AG04450 (cell line): ENCODE data around the gene HSPA1L. TPM values are rescaled to one million over a fixed set of nuclear protein-coding genes. Genes with fewer than 3 reads are reported as not detected.

Experiments used
- CTCF ChIA-PET: fragments of 300-600, 350-600 bp; formaldehyde crosslinking; extraction: SDS; loops from one replicate; lab custom pipeline; 2022; ENCODE audit warnings: antibody characterized with exemption, inconsistent platforms; lab: Charles Lee
- POLR2A ChIA-PET: fragments of 350-600 bp; formaldehyde crosslinking; extraction: SDS; loops from one replicate; lab custom pipeline; 2021; ENCODE audit warnings: antibody characterized with exemption, inconsistent platforms; lab: Yijun Ruan, JAX
- DNase-seq: peaks from one replicate; pipeline ENCODE4 v3.0.0-alpha.2; 2011; ENCODE audit warnings: low read depth, low spot score
- H3K27ac ChIP-seq: one replicate; pipeline ENCODE4 v1.5.1; 2012; ENCODE audit warnings: low read depth, low read length, control low read depth
- H3K27me3 ChIP-seq: one replicate; pipeline ENCODE4 v1.6.0; 2012; ENCODE audit warnings: low read length; ENCODE audit not compliant: control insufficient read depth, insufficient read depth
- H3K4me3 ChIP-seq: 2 replicates; pipeline ENCODE4 v1.5.1; 2011; ENCODE audit warnings: mild to moderate bottlenecking, low read depth, low read length, control low read depth
- H3K9me3 ChIP-seq: 2 replicates; pipeline ENCODE4 v1.5.1; 2012; ENCODE audit warnings: low read length; ENCODE audit not compliant: control insufficient read depth, insufficient read depth
- CTCF ChIP-seq: IDR thresholded peaks from 2 replicates; pipeline ENCODE4 v1.5.1; 2011; ENCODE audit warnings: low read depth, low read length, control low read depth, inconsistent platforms
- polyA plus RNA-seq: library from polyadenylated mRNA; depleted of rRNA; stranded (reverse); fragments of >200 nt; gene quantifications from 2 replicates; pipeline ENCODE4 v1.2.3, GENCODE V29; 2011

The HSPA1L gene
- polyA plus RNA-seq, 1 experiment: 1.2 TPM

- Histone ChIP-seq H3K27ac (no peak overlapping the region), H3K27me3 (no peaks in the 10 kb centered on the region), H3K9me3 (no peaks in the 10 kb centered on the region), H3K4me3 (no peak overlapping the region)
- POLR2A ChIA-PET: interaction anchor here (1.2 kb wide), 1 partner anchor 36 kb away, joined by 9 read pairs; the partner anchor contains the start of gene HSPA1B
- no peak for DNase-seq
- CTCF ChIA-PET: interaction anchor here (0.5 to 2.5 kb wide), 26 partner anchors 9 to 363 kb away, joined by 3 to 24 read pairs (median 4); partner anchors contain the start of genes CLIC1, DDAH2, HSPA1L and LSM2
- peak; percentile 73 for TF ChIP-seq CTCF
These were observed 23.6 kb downstream of the HSPA1L start for GRCh38 chr6:31791324-31792089.

GRCh38 chr6:31785475-31785874, 29.6 kb downstream of the HSPA1L start:
- ChIA-PET CTCF (interaction anchor here (1.8 to 2.3 kb wide), 2 partner anchors 11 to 16 kb away, joined by 5 to 6 read pairs; no protein-coding TSS in a partner anchor), POLR2A (no interaction called here)
- Histone ChIP-seq H3K27ac (no peak overlapping the region), H3K27me3 (no peaks in the 10 kb centered on the region), H3K4me3 (no peak overlapping the region), H3K9me3 (no peaks in the 10 kb centered on the region)
- no peak for DNase-seq
- no peak for TF ChIP-seq CTCF

- POLR2A ChIA-PET: interaction anchor here (0.7 kb wide), 2 partner anchors 23 kb away, joined by 3 to 4 read pairs; partner anchors contain the start of gene LSM2
- Histone ChIP-seq H3K4me3 (no peak overlapping the region), H3K27me3 (no peaks in the 10 kb centered on the region), H3K27ac (no peak overlapping the region), H3K9me3 (no peaks in the 10 kb centered on the region)
- TF ChIP-seq CTCF: no peak
- DNase-seq: no peak
- CTCF ChIA-PET: no interaction called here
These were observed 30.8 kb downstream of the HSPA1L start for GRCh38 chr6:31784098-31784925.

GRCh38 chr6:31782126-31782855, 32.8 kb downstream of the HSPA1L start:
- no peak for DNase-seq
- POLR2A ChIA-PET: interaction anchor here (1.2 kb wide), 1 partner anchor 100 kb away, joined by 10 read pairs; no protein-coding TSS in a partner anchor
- Histone ChIP-seq H3K9me3 (no peaks in the 10 kb centered on the region), H3K27me3 (no peaks in the 10 kb centered on the region), H3K27ac (no peak overlapping the region), H3K4me3 (no peak overlapping the region)
- CTCF ChIA-PET: interaction anchor here (0.9 to 1.0 kb wide), 2 partner anchors 9 kb away, joined by 4 to 5 read pairs; no protein-coding TSS in a partner anchor
- TF ChIP-seq CTCF: no peak
